Neural cell (in vitro differentiated cells): Measurements from ENCODE around the gene PLD6. TPM values are rescaled to one million over a fixed set of nuclear protein-coding genes. Genes with fewer than 3 reads are reported as not detected.

ENCODE experiments used
- H2AFZ ChIP-seq: fragments of 200-600, 300-800 bp; sonication (generic), shearing (Covaris generic); 2 replicates; pipeline ENCODE4 v1.6.0; 2014; ENCODE audit warnings: low read depth, mild to moderate bottlenecking, antibody characterized with exemption, low read length, moderate library complexity
- H3F3A ChIP-seq: fragments of 200-600 bp; shearing (Covaris generic); 2 replicates; pipeline ENCODE4 v1.6.1; 2016; ENCODE audit warnings: mild to moderate bottlenecking, moderate library complexity, mixed read lengths, antibody characterized with exemption, low read length; ENCODE audit not compliant: insufficient read depth, poor library complexity, severe bottlenecking
- H3K27ac ChIP-seq: fragments of 200-600, 300-800 bp; sonication (generic), shearing (Covaris generic); 2 replicates; pipeline ENCODE4 v1.5.1; 2014; ENCODE audit warnings: mild to moderate bottlenecking, low read length, moderate library complexity
- H3K27me3 ChIP-seq: fragments of 300-800, 200-600 bp; sonication (generic), shearing (Covaris generic); 2 replicates; pipeline ENCODE4 v1.6.0; 2014; ENCODE audit warnings: mild to moderate bottlenecking, low read depth, low read length, moderate library complexity; ENCODE audit not compliant: insufficient read depth
- H3K36me3 ChIP-seq: fragments of 300-800, 200-600 bp; sonication (generic), shearing (Covaris generic); 2 replicates; pipeline ENCODE4 v1.5.1; 2014; ENCODE audit warnings: mild to moderate bottlenecking, antibody characterized with exemption, low read length, moderate library complexity; ENCODE audit not compliant: insufficient read depth
- H3K4me2 ChIP-seq: fragments of 300-800, 200-600 bp; sonication (generic), shearing (Covaris generic); 2 replicates; pipeline ENCODE4 v1.6.0; 2014; ENCODE audit warnings: mild to moderate bottlenecking, low read length
- H3K4me3 ChIP-seq: fragments of 300-800, 200-600 bp; sonication (generic), shearing (Covaris generic); 2 replicates; pipeline ENCODE4 v1.5.1; 2014; ENCODE audit warnings: mild to moderate bottlenecking, low read length, moderate library complexity
- H3K79me2 ChIP-seq: fragments of 200-600 bp; shearing (Covaris generic); replicated peaks from 2 replicates; pipeline ENCODE4 v1.6.0; 2014; ENCODE audit warnings: mild to moderate bottlenecking, low read length, moderate library complexity; ENCODE audit not compliant: insufficient read depth
- H3K9ac ChIP-seq: fragments of 300-800, 200-600 bp; sonication (generic), shearing (Covaris generic); 2 replicates; pipeline ENCODE4 v1.6.1; 2016; ENCODE audit warnings: mild to moderate bottlenecking, low read length, mixed read lengths
- H3K9me2 ChIP-seq: fragments of 200-600 bp; shearing (Covaris generic); 2 replicates; pipeline ENCODE4 v1.6.1; 2016; ENCODE audit warnings: mild to moderate bottlenecking, low read length, mixed read lengths; ENCODE audit not compliant: insufficient read depth
- H3K9me3 ChIP-seq: fragments of 200-600, 300-800 bp; sonication (generic), shearing (Covaris generic); 2 replicates; pipeline ENCODE4 v1.6.1; 2016; ENCODE audit warnings: mild to moderate bottlenecking, mixed run types, low read length, moderate library complexity, mixed read lengths
- H4K20me1 ChIP-seq: fragments of 200-600 bp; shearing (Covaris generic); 2 replicates; pipeline ENCODE4 v1.6.1; 2016; ENCODE audit warnings: mild to moderate bottlenecking, mixed run types; ENCODE audit not compliant: insufficient read depth
- CTCF ChIP-seq: fragments of 450-650 bp; IDR thresholded peaks from 2 replicates; pipeline ENCODE4 v1.5.1; 2014; ENCODE audit warnings: antibody characterized with exemption, mild to moderate bottlenecking, moderate library complexity; ENCODE audit not compliant: poor library complexity, severe bottlenecking
- EP300 ChIP-seq: fragments of 450-650 bp; conservative IDR thresholded peaks from 2 replicates; pipeline ENCODE4 v1.6.1; 2014; ENCODE audit warnings: antibody characterized with exemption, mild to moderate bottlenecking, moderate library complexity; ENCODE audit not compliant: poor library complexity, severe bottlenecking
- EZH2 ChIP-seq: fragments of 200-600, 300-800 bp; shearing (Covaris generic), sonication (generic); IDR thresholded peaks from 2 replicates; pipeline ENCODE4 v1.6.1; 2014; ENCODE audit warnings: antibody characterized with exemption, low read length, borderline replicate concordance, mild to moderate bottlenecking; ENCODE audit not compliant: insufficient read depth, poor library complexity, severe bottlenecking
- MXI1 ChIP-seq: fragments of 450-650 bp; conservative IDR thresholded peaks from 2 replicates; pipeline ENCODE4 v1.6.1; 2014; ENCODE audit warnings: antibody characterized with exemption, mild to moderate bottlenecking; ENCODE audit not compliant: poor library complexity, severe bottlenecking
- POLR2AphosphoS5 ChIP-seq: IDR thresholded peaks from 2 replicates; pipeline ENCODE4 v1.6.1; 2012
- RAD21 ChIP-seq: fragments of 450-650 bp; conservative IDR thresholded peaks from 2 replicates; pipeline ENCODE4 v1.6.1; 2014; ENCODE audit warnings: antibody characterized with exemption, mild to moderate bottlenecking, moderate library complexity
- SMC3 ChIP-seq: fragments of 450-650 bp; conservative IDR thresholded peaks from 2 replicates; pipeline ENCODE4 v1.6.1; 2014; ENCODE audit warnings: antibody characterized with exemption, mild to moderate bottlenecking, moderate library complexity; ENCODE audit not compliant: poor library complexity
- TAF1 ChIP-seq: IDR thresholded peaks from 2 replicates; pipeline ENCODE4 v1.6.1; 2012; ENCODE audit warnings: low read depth
- polyA plus RNA-seq: library from polyadenylated mRNA; depleted of rRNA; stranded (reverse); fragments of >200 nt; gene quantifications from 2 replicates; pipeline ENCODE4 v1.2.3, GENCODE V29; 2014
- TF ChIP-seq, protein P1 (sequence below): IDR thresholded peaks from 2 replicates; pipeline ENCODE4 v1.6.1; 2012; ENCODE audit warnings: borderline replicate concordance

Gene PLD6
- polyA plus RNA-seq, 1 donor from 2014 or later: 2.0 TPM

DNA sequence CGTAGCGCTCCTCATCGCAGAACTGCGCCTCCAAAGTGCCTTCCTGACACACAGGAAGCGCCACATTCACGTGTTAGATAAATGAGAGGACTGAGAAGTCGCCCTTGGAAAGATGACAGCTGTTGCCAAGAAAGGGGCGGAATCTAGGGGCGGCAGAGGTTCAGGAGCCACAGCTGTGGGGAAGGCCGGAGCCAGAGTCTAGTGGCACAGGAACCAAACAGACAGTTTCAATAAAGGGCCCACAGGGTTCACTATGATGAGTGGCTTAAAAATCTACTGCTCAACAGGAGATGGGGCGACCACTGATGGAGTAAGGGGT, 26.1 kb upstream of the PLD6 start:
- Histone ChIP-seq H3K36me3 (no peaks in the 10 kb centered on the region), H3K9ac (no peak overlapping the region), H3K79me2 (peaks cover 22% of the 10 kb centered on the region), H3K4me3 (no peak overlapping the region), H4K20me1 (no peaks in the 10 kb centered on the region), H3K27me3 (no peaks in the 10 kb centered on the region), H3K27ac (no peak overlapping the region), H3K4me2 (no peak overlapping the region), H3K9me2 (no peaks in the 10 kb centered on the region), H3K9me3 (no peaks in the 10 kb centered on the region), H2AFZ (no peak overlapping the region), H3F3A (no peaks in the 10 kb centered on the region)
- no peak for TF ChIP-seq SMC3
- TF ChIP-seq, protein P1, sequence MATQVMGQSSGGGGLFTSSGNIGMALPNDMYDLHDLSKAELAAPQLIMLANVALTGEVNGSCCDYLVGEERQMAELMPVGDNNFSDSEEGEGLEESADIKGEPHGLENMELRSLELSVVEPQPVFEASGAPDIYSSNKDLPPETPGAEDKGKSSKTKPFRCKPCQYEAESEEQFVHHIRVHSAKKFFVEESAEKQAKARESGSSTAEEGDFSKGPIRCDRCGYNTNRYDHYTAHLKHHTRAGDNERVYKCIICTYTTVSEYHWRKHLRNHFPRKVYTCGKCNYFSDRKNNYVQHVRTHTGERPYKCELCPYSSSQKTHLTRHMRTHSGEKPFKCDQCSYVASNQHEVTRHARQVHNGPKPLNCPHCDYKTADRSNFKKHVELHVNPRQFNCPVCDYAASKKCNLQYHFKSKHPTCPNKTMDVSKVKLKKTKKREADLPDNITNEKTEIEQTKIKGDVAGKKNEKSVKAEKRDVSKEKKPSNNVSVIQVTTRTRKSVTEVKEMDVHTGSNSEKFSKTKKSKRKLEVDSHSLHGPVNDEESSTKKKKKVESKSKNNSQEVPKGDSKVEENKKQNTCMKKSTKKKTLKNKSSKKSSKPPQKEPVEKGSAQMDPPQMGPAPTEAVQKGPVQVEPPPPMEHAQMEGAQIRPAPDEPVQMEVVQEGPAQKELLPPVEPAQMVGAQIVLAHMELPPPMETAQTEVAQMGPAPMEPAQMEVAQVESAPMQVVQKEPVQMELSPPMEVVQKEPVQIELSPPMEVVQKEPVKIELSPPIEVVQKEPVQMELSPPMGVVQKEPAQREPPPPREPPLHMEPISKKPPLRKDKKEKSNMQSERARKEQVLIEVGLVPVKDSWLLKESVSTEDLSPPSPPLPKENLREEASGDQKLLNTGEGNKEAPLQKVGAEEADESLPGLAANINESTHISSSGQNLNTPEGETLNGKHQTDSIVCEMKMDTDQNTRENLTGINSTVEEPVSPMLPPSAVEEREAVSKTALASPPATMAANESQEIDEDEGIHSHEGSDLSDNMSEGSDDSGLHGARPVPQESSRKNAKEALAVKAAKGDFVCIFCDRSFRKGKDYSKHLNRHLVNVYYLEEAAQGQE: no peak
- TF ChIP-seq CTCF: no peak
- TF ChIP-seq TAF1: no peak
- no peak for TF ChIP-seq MXI1
- no peak for TF ChIP-seq RAD21
- TF ChIP-seq EZH2: no peak
- no peak for TF ChIP-seq EP300
- no peak for TF ChIP-seq POLR2AphosphoS5

DNA sequence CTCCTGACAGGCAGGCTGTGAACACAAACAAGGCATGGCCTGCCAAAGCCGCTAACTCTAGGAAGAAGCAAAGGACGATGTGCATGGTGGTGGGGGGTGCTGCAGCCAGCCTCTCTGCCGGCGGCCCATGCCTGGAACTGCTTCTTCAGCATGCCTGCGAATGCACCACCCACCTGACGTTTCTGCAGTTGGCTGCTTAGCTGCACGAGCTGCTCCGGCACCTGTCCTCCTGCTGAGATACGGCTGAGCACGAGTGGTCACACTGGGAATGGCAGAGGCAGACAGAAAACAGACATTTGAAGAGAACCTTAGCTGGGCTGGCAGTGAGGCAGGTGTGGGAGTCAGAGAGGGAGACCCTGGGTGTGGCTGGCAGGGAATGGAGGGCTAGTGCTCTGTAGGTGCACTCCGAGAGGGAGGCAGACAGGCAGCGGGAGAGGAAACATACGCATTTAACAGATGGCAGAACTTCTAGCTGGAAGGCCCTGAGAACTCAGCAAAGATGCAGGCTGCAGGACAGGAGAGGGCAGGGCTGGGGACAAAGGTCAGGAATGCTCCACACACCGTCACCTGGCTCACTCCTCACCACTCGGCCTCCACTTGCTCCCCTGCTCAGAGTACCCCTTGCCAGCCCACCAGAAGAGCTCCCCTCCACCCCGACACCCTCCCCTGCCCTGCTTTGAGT, 25.6 kb upstream of the PLD6 start:
- Histone ChIP-seq H3K27ac (no peak overlapping the region), H3K4me2 (no peak overlapping the region), H3K9me3 (no peaks in the 10 kb centered on the region), H3F3A (no peaks in the 10 kb centered on the region), H3K27me3 (no peaks in the 10 kb centered on the region), H3K9me2 (no peaks in the 10 kb centered on the region), H3K79me2 (peaks cover 21% of the 10 kb centered on the region), H3K9ac (no peak overlapping the region), H3K36me3 (no peaks in the 10 kb centered on the region), H3K4me3 (no peak overlapping the region), H4K20me1 (no peaks in the 10 kb centered on the region), H2AFZ (no peak overlapping the region)
- TF ChIP-seq, protein P1: no peak
- TF ChIP-seq TAF1 (no peak), CTCF (no peak), RAD21 (no peak)
